Prostate gland (tissue), 2 donors: ENCODE measurements around the gene PSMB2. TPM values are rescaled to one million over a fixed set of nuclear protein-coding genes. Genes with fewer than 3 reads are reported as not detected.
"Not testable (repeated sequence)": the region's sequence is repeated elsewhere in the genome, so short reads cannot be mapped to it uniquely, and the experiment has no call there.

ENCODE experiments used
- DNase-seq: peaks from one replicate; pipeline ENCODE4 v3.0.0-alpha.2; 2019; ENCODE audit warnings: low spot score
- H3K27ac ChIP-seq, 2 donors: fragments of 200-600 bp; sonication (generic); 2 replicates each; pipeline ENCODE4 v1.5.1; 2017 to 2019
- H3K27me3 ChIP-seq: fragments of 200-600 bp; sonication (generic); replicated peaks from 2 replicates; pipeline ENCODE4 v1.5.1; 2019; ENCODE audit not compliant: insufficient read depth
- H3K36me3 ChIP-seq, 2 donors: fragments of 200-600 bp; sonication (generic); 1 replicate in 1 of 2; 2 replicates in 1 of 2; pipeline versions ENCODE4 v1.5.1 to v1.8.1; 2017 to 2019
- H3K4me1 ChIP-seq: fragments of 200-600 bp; sonication (generic); replicated peaks from 2 replicates; pipeline ENCODE4 v1.5.1; 2019
- H3K4me3 ChIP-seq, 2 donors: fragments of 200-600 bp; sonication (generic); 2 replicates each; pipeline ENCODE4 v1.5.1; 2017 to 2019
- H3K9me3 ChIP-seq: fragments of 200-600 bp; sonication (generic); 2 replicates; pipeline ENCODE4 v1.5.1; 2017
- CTCF ChIP-seq, 4 experiments: fragments of 200-600 bp in 2 of 4; fragments of 450-650 bp in 2 of 4; sonication (generic) in 2 of 4; IDR thresholded peaks; 1 replicate in 3 of 4; 2 replicates in 1 of 4; pipeline ENCODE4 v1.5.1; 2016 to 2019; ENCODE audit warnings: antibody characterized with exemption in 4 of 4, mild to moderate bottlenecking in 2 of 4, moderate library complexity in 2 of 4
- POLR2A ChIP-seq: fragments of 450-650 bp; IDR thresholded peaks from one replicate; pipeline ENCODE4 v1.6.1; 2016; ENCODE audit warnings: antibody characterized with exemption, mild to moderate bottlenecking
- POLR2AphosphoS5 ChIP-seq: sonication (generic); formaldehyde crosslinking; IDR thresholded peaks from one replicate; pipeline ENCODE4 v1.6.1; 2017; ENCODE audit warnings: antibody characterized with exemption
- WGBS: methylation state at CpG from one replicate; pipeline ENCODE4 v1.1.5; 2018; 5-methylcytosine and 5-hydroxymethylcytosine counted together
- intact Hi-C: fragments of 100-400 bp; cut with DNase I; formaldehyde crosslinking; loops from one replicate; pipeline ENCODE4 v1.14.2; 2022
- total RNA-seq, 2 donors: library from RNA; depleted of rRNA; stranded (reverse); fragments of >200 nt; gene quantifications; one replicate each; pipeline ENCODE4 v1.1.0, GENCODE V29; 2016

The PSMB2 gene
- 10 to 100 TPM; 53.6 to 64.8 TPM for total RNA-seq

- H3K4me1 ChIP-seq: peaks cover 4% of the 10 kb centered on the region
- H3K9me3 ChIP-seq: no peaks in the 10 kb centered on the region
- intact Hi-C loops: loop anchor here (5.0 kb wide), 1 partner anchor 76 kb away; the partner anchor contains the start of gene C1orf216
- H3K36me3 ChIP-seq: no peaks in the 10 kb centered on the region
- DNase-seq: peak; percentile 95
- TF ChIP-seq POLR2A (peak; percentile 62), CTCF (IDR thresholded peaks at IDR 0.05) (no peak), POLR2AphosphoS5 (peak; percentile 94)
- peak within 1 kb of the TSS; percentile 60 to 79 for H3K4me3 ChIP-seq
- under 1% methylated on average over 31 of the region's 43 CpGs for WGBS
- H3K27me3 ChIP-seq: no peaks in the 10 kb centered on the region
- peak within 1 kb of the TSS; percentile 88 for H3K27ac ChIP-seq
Observed at GRCh38 chr1:35641233-35641866, at the start of gene PSMB2. Gene PSMB2, minus strand, starts transcription at chr1:35641526. Its CDS starts 94 bp downstream, at chr1:35641432.

GRCh38 chr1:35691080-35691479 lies 49.8 kb upstream of the PSMB2 start:
- intact Hi-C loops: no loop called here
- Histone ChIP-seq H3K4me1 (no peaks in the 10 kb centered on the region), H3K36me3 (no peaks in the 10 kb centered on the region), H3K9me3 (no peaks in the 10 kb centered on the region), H3K27ac (no peak overlapping the region), H3K4me3 (no peak overlapping the region), H3K27me3 (no peaks in the 10 kb centered on the region)
- no peak for DNase-seq
- no peak for TF ChIP-seq CTCF (IDR thresholded peaks at IDR 0.05)
- no peak for TF ChIP-seq POLR2AphosphoS5
- no peak for TF ChIP-seq POLR2A
- WGBS: 29% methylated on average over 9 of the region's 9 CpGs

GRCh38 chr1:35690103-35690502 lies 48.8 kb upstream of the PSMB2 start:
- DNase-seq, H3K4me3 ChIP-seq, H3K4me1 ChIP-seq, H3K9me3 ChIP-seq, H3K36me3 ChIP-seq, H3K27me3 ChIP-seq, H3K27ac ChIP-seq, intact Hi-C loops: not testable (repeated sequence)
- WGBS: 91% methylated on average over 4 of the region's 4 CpGs

- Histone ChIP-seq H3K9me3 (no peaks in the 10 kb centered on the region), H3K36me3 (no peaks in the 10 kb centered on the region), H3K4me1 (no peaks in the 10 kb centered on the region), H3K27me3 (no peaks in the 10 kb centered on the region), H3K27ac (no peak overlapping the region), H3K4me3 (no peak overlapping the region)
- 71% methylated on average over 5 of the region's 5 CpGs for WGBS
- TF ChIP-seq POLR2A (no peak), POLR2AphosphoS5 (no peak), CTCF (IDR thresholded peaks at IDR 0.05) (no peak)
- intact Hi-C loops: no loop called here
- no peak for DNase-seq
Observed at GRCh38 chr1:35688161-35688560, 46.8 kb upstream of the PSMB2 start.

- no peak for TF ChIP-seq POLR2A
- TF ChIP-seq CTCF (IDR thresholded peaks at IDR 0.05): no peak
- TF ChIP-seq POLR2AphosphoS5: no peak
- Histone ChIP-seq H3K27ac (no peak overlapping the region), H3K36me3 (no peaks in the 10 kb centered on the region), H3K9me3 (no peaks in the 10 kb centered on the region), H3K4me3 (no peak overlapping the region), H3K27me3 (no peaks in the 10 kb centered on the region), H3K4me1 (no peaks in the 10 kb centered on the region)
- intact Hi-C loops: no loop called here
- DNase-seq: no peak
- WGBS: 40% methylated on average over 5 of the region's 5 CpGs
Observed at GRCh38 chr1:35683012-35683411, 41.7 kb upstream of the PSMB2 start.
